GM23338 (cell line): ENCODE measurements around the gene NIPAL3. TPM values are rescaled to one million over a fixed set of nuclear protein-coding genes. Genes with fewer than 3 reads are reported as not detected.

Source experiments
- ATAC-seq: fragments of 200-7000 bp; cut with Tn5 transposase; 3 replicates; pipeline ENCODE4 v1.9.1; 2020
- DNase-seq: peaks from one replicate; pipeline ENCODE4 v3.0.0-alpha.2; 2015; ENCODE audit warnings: low spot score
- H2AFZ ChIP-seq: fragments of 200-600 bp; sonication (generic); 2 replicates; pipeline ENCODE4 v1.8.0; 2016; ENCODE audit warnings: antibody characterized with exemption, mild to moderate bottlenecking, moderate library complexity
- H3F3A ChIP-seq: fragments of 200-600 bp; sonication (generic); replicated peaks from 2 replicates; pipeline ENCODE4 v1.8.0; 2017; ENCODE audit warnings: antibody characterized with exemption, mixed run types, low read depth
- H3K27ac ChIP-seq: fragments of 200-600 bp; sonication (generic); 2 replicates; pipeline ENCODE4 v1.6.1; 2016; ENCODE audit warnings: low read depth
- H3K27me3 ChIP-seq: fragments of 200-600 bp; sonication (generic); 2 replicates; pipeline ENCODE4 v1.8.0; 2016; ENCODE audit warnings: mild to moderate bottlenecking, mixed run types, moderate library complexity; ENCODE audit not compliant: insufficient read depth
- H3K36me3 ChIP-seq: fragments of 200-600 bp; sonication (generic); 2 replicates; pipeline ENCODE4 v1.8.0; 2016; ENCODE audit warnings: mild to moderate bottlenecking; ENCODE audit not compliant: insufficient read depth
- H3K4me1 ChIP-seq: fragments of 200-600 bp; sonication (generic); 2 replicates; pipeline ENCODE4 v1.8.0; 2016; ENCODE audit warnings: mild to moderate bottlenecking, moderate library complexity; ENCODE audit not compliant: insufficient read depth
- H3K4me2 ChIP-seq: fragments of 200-600 bp; sonication (generic); 2 replicates; pipeline ENCODE4 v1.7.1; 2017; ENCODE audit warnings: mixed run types
- H3K4me3 ChIP-seq: fragments of 200-600 bp; sonication (generic); 2 replicates; pipeline ENCODE4 v1.6.1; 2016; ENCODE audit warnings: mixed run types
- H3K79me2 ChIP-seq: fragments of 200-600 bp; sonication (generic); replicated peaks from 2 replicates; pipeline ENCODE4 v1.8.0; 2017; ENCODE audit warnings: mild to moderate bottlenecking; ENCODE audit not compliant: insufficient read depth
- H3K9me2 ChIP-seq: fragments of 200-600 bp; sonication (generic); 2 replicates; pipeline ENCODE4 v1.8.0; 2017; ENCODE audit not compliant: insufficient read depth
- H4K20me1 ChIP-seq: fragments of 200-600 bp; sonication (generic); replicated peaks from 2 replicates; pipeline ENCODE4 v1.8.0; 2017; ENCODE audit warnings: mild to moderate bottlenecking; ENCODE audit not compliant: insufficient read depth
- H3K27ac Mint-ChIP-seq: 2 replicates; pipeline ENCODE4 v1.8.0; 2020; ENCODE audit warnings: inconsistent platforms, mild to moderate bottlenecking, moderate library complexity, mixed read lengths
- H3K27me3 Mint-ChIP-seq: 3 replicates; pipeline ENCODE4 v1.8.0; 2022; ENCODE audit warnings: low read depth, mild to moderate bottlenecking, moderate library complexity, mixed read lengths, inconsistent platforms; ENCODE audit not compliant: insufficient read depth, poor library complexity
- H3K36me3 Mint-ChIP-seq: 3 replicates; pipeline ENCODE4 v1.8.0; 2021; ENCODE audit warnings: low read depth, mild to moderate bottlenecking, inconsistent platforms, moderate library complexity, mixed read lengths
- H3K4me1 Mint-ChIP-seq: 3 replicates; pipeline ENCODE4 v1.8.0; 2020; ENCODE audit warnings: mild to moderate bottlenecking, inconsistent platforms, mixed read lengths
- H3K4me3 Mint-ChIP-seq: 3 replicates; pipeline ENCODE4 v1.8.0; 2021; ENCODE audit warnings: moderate library complexity, mild to moderate bottlenecking, inconsistent platforms, mixed read lengths
- H3K9me3 Mint-ChIP-seq: 3 replicates; pipeline ENCODE4 v1.8.0; 2020; ENCODE audit warnings: moderate library complexity, mild to moderate bottlenecking, inconsistent platforms, mixed read lengths
- CREB1 ChIP-seq: fragments of 250-450 bp; sonication (Bioruptor Pico); IDR thresholded peaks from 2 replicates; pipeline ENCODE4 v1.5.0; 2020; ENCODE audit warnings: low read depth, mild to moderate bottlenecking, moderate library complexity
- CTCF ChIP-seq, 2 experiments: fragments of 200-600 bp in 1 of 2; sonication (generic) in 1 of 2; conservative IDR thresholded peaks; 2 replicates each; pipeline versions ENCODE4 v1.5.1 to v1.6.1; 2016 to 2017; ENCODE audit warnings: antibody characterized with exemption in 2 of 2, low read depth in 2 of 2, mild to moderate bottlenecking in 2 of 2, moderate library complexity in 1 of 2
- ETS1 ChIP-seq: IDR thresholded peaks from 2 replicates; pipeline ENCODE4 v1.6.1; 2016; ENCODE audit warnings: antibody characterized with exemption
- EZH2phosphoT487 ChIP-seq: fragments of 200-600 bp; sonication (generic); IDR thresholded peaks from one replicate; pipeline ENCODE4 v1.8.1; 2018; ENCODE audit warnings: antibody characterized with exemption; ENCODE audit not compliant: unreplicated experiment
- JUNB ChIP-seq: IDR thresholded peaks from one replicate; pipeline ENCODE4 v1.6.1; 2016; ENCODE audit warnings: antibody characterized with exemption; ENCODE audit not compliant: unreplicated experiment
- NANOG ChIP-seq: IDR thresholded peaks from 2 replicates; pipeline ENCODE4 v1.6.1; 2016; ENCODE audit warnings: antibody characterized with exemption, borderline replicate concordance
- REST ChIP-seq: IDR thresholded peaks from one replicate; pipeline ENCODE4 v1.6.1; 2018; ENCODE audit warnings: antibody characterized with exemption; ENCODE audit not compliant: unreplicated experiment
- ZNF462 ChIP-seq: fragments of 250-450 bp; sonication (Bioruptor Pico); IDR thresholded peaks from 2 replicates; pipeline ENCODE4 v1.5.0; 2020; ENCODE audit warnings: mild to moderate bottlenecking, moderate library complexity
- polyA plus RNA-seq: library from polyadenylated mRNA; unstranded; fragments of >200 nt; fragmentation: Nextera tagmentation; extraction: Ambion mirVana; gene quantifications from 2 replicates; pipeline ENCODE4 v1.2.1, GENCODE V29; 2016
- total RNA-seq: library from RNA; depleted of rRNA; stranded (reverse); fragments of >200 nt; shearing (Covaris generic); gene quantifications from 2 replicates; pipeline ENCODE4 v1.2.3, GENCODE V29; 2014

NIPAL3 gene
- total and polyA plus RNA-seq, 2 experiments from 2014 or later: 5.5 to 9.6 TPM

- H4K20me1 ChIP-seq: no peaks in the 10 kb centered on the region
- no peak for ATAC-seq
- Mint-ChIP-seq H3K4me1 (peaks cover 2% of the 10 kb centered on the region; the same call in 1 of the 3 replicates), H3K36me3 (peaks cover 15% of the 10 kb centered on the region; the same call in 2 of the 3 replicates), H3K27me3 (peaks cover 2% of the 10 kb centered on the region), H3K9me3 (peaks cover 29% of the 10 kb centered on the region), H3K4me3 (no peak overlapping the region), H3K27ac (no peak overlapping the region)
- no peak for DNase-seq
- no peaks in the 10 kb centered on the region for H3K27me3 ChIP-seq
- H3K4me3 ChIP-seq: no peak overlapping the region
- no peaks in the 10 kb centered on the region for H3K9me2 ChIP-seq
- H2AFZ ChIP-seq: no peak overlapping the region
- H3K36me3 ChIP-seq: no peaks in the 10 kb centered on the region
- no peaks in the 10 kb centered on the region for H3K79me2 ChIP-seq
- H3F3A ChIP-seq: no peaks in the 10 kb centered on the region
- H3K4me2 ChIP-seq: no peak overlapping the region
- TF ChIP-seq NANOG (no peak), JUNB (no peak), ZNF462 (no peak), CREB1 (CRISPR knock-in tag) (no peak), REST (no peak), CTCF (conservative IDR thresholded peaks at IDR 0.05; ENCODE audit: low read depth in 2 of 2) (peak in 1 of 2 experiments; percentile 4; a peak in 1 of 4 replicates), ETS1 (no peak), EZH2phosphoT487 (no peak)
- no peak overlapping the region for H3K27ac ChIP-seq
- no peaks in the 10 kb centered on the region for H3K4me1 ChIP-seq
These were observed 74.1 kb downstream of the NIPAL3 start for GRCh38 chr1:24489674-24490073.
